Measurements from ENCODE around the gene ZNF76. TPM values are rescaled to one million over a fixed set of nuclear protein-coding genes. Genes with fewer than 3 reads are reported as not detected.
A peak's percentile ranks its signal among the peaks of the same experiment; 100 is the strongest.

Gene ZNF76
- total RNA-seq, 2 experiments from 2014 or later, result 46.1 to 53.4 TPM

DNA sequence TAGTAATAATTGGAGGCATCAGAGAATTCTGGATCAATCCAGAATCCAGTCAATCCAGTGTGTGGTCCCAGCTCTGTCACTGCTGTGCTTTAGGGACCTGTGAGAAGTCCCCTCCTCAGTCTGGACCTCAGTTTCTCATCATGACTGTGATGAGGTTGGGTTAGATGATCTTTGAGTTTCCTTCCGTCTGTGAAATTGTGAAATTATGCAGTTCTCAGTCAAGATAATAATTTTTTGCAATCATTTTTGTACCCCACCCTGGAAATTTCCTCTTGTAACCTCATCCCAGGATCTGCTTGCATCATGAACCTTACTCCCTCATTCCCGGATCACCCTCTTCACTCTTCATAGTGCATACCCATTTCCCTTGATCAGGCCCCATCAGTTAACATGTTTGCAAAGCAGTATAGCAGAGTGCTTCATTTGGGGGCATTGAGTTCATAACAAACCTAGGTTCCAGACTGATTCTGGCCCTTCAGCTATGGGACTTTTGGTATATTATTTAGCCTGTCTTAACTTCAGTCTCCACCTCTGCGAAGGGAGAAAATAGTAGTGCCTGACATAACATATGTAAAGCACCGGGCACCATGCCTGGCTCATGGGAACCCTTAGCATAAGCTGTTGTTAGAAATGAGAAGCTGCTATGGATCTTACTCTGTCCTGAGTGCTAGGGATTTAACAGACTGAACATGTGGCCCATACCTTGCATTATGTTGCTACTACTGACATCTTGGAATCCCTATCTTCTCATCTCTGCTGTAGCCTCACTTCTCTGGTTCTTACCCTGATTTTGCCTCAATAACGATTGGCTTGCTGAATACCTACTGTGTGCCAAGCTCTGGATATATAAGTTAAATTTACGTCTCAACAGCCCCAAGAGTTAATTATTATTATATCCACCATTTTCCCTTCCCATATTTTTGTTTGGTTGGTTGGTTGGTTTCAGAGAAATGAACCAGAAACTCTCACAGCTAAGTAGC lies 1.3 kb downstream of the ZNF76 start:
- no peak for TF ChIP-seq CTCF (IDR thresholded peaks at IDR 0.05)
- intact Hi-C loops (cut with DNase I, micrococcal nuclease), result loop anchor here in 1 of 2 experiments (10.0 kb wide), 1 partner anchor 764 kb away; the partner anchor contains the start of genes MAPK14 and SLC26A8
- Histone ChIP-seq H3K27me3 (ENCODE audit: control insufficient read depth in 1 of 2, insufficient read depth in 2 of 2, low read length in 2 of 2) (no peaks in the 10 kb centered on the region), H3K9me3 (ENCODE audit: control insufficient read depth in 1 of 2, insufficient read depth in 1 of 2, low read length in 2 of 2) (no peaks in the 10 kb centered on the region), H3K4me1 (ENCODE audit: insufficient read depth, low read length) (peaks cover 31% of the 10 kb centered on the region), H3K27ac (ENCODE audit: low read depth in 1 of 2, low read length in 2 of 2) (peak overlapping the region; percentile 93 to 97), H3K4me3 (ENCODE audit: low read length) (peak overlapping the region; percentile 97), H3K36me3 (ENCODE audit: insufficient read depth, low read length) (no peaks in the 10 kb centered on the region)
- CTCF ChIA-PET, result no interaction called here
- H3K4me3 Mint-ChIP-seq, result peak overlapping the region; percentile 95
- H3K27ac Mint-ChIP-seq, result peak overlapping the region; percentile 98
- no peak for ATAC-seq (ENCODE audit: poor library complexity)
- DNase-seq, result peak in 2 of 14 experiments; percentile 9 to 36
- H3K9me3 Mint-ChIP-seq, result no peaks in the 10 kb centered on the region
- H3K27me3 Mint-ChIP-seq, result no peaks in the 10 kb centered on the region
- H3K4me1 Mint-ChIP-seq (ENCODE audit: low read depth), result peaks cover 71% of the 10 kb centered on the region
- POLR2A ChIA-PET, result no interaction called here
- peaks cover 15% of the 10 kb centered on the region for H3K36me3 Mint-ChIP-seq (ENCODE audit: low read depth)

GRCh38 chr6:35262596-35262995 lies 3.1 kb downstream of the ZNF76 start:
- Histone ChIP-seq H3K36me3 (ENCODE audit: insufficient read depth, low read length) (peaks cover 2% of the 10 kb centered on the region), H3K27ac (ENCODE audit: low read depth in 1 of 2, low read length in 2 of 2) (no peak overlapping the region), H3K4me3 (ENCODE audit: low read length) (no peak overlapping the region), H3K4me1 (ENCODE audit: insufficient read depth, low read length) (peaks cover 31% of the 10 kb centered on the region), H3K27me3 (ENCODE audit: control insufficient read depth in 1 of 2, insufficient read depth in 2 of 2, low read length in 2 of 2) (no peaks in the 10 kb centered on the region), H3K9me3 (ENCODE audit: control insufficient read depth in 1 of 2, insufficient read depth in 1 of 2, low read length in 2 of 2) (no peaks in the 10 kb centered on the region)
- ChIA-PET CTCF (no interaction called here), POLR2A (no interaction called here)
- no peak for TF ChIP-seq CTCF (IDR thresholded peaks at IDR 0.05)
- DNase-seq (no peak), ATAC-seq (ENCODE audit: poor library complexity) (no peak)
- peak overlapping the region; percentile 11 for H3K4me3 Mint-ChIP-seq
- intact Hi-C loops (cut with DNase I, micrococcal nuclease), result loop anchor here in 1 of 2 experiments (10.0 kb wide), 1 partner anchor 762 kb away; the partner anchor contains the start of genes MAPK14 and SLC26A8
- H3K9me3 Mint-ChIP-seq, result no peaks in the 10 kb centered on the region
- H3K4me1 Mint-ChIP-seq (ENCODE audit: low read depth), result peaks cover 71% of the 10 kb centered on the region
- H3K27me3 Mint-ChIP-seq, result no peaks in the 10 kb centered on the region
- H3K27ac Mint-ChIP-seq, result peak overlapping the region; percentile 29
- peaks cover 18% of the 10 kb centered on the region for H3K36me3 Mint-ChIP-seq (ENCODE audit: low read depth)

- Histone ChIP-seq H3K4me3 (ENCODE audit: low read length) (no peak overlapping the region), H3K27ac (ENCODE audit: low read depth in 1 of 2, low read length in 2 of 2) (no peak overlapping the region), H3K9me3 (ENCODE audit: control insufficient read depth in 1 of 2, insufficient read depth in 1 of 2, low read length in 2 of 2) (no peaks in the 10 kb centered on the region), H3K27me3 (ENCODE audit: control insufficient read depth in 1 of 2, insufficient read depth in 2 of 2, low read length in 2 of 2) (no peaks in the 10 kb centered on the region), H3K36me3 (ENCODE audit: insufficient read depth, low read length) (peaks cover 2% of the 10 kb centered on the region), H3K4me1 (ENCODE audit: insufficient read depth, low read length) (peaks cover 18% of the 10 kb centered on the region)
- no peak for TF ChIP-seq CTCF (IDR thresholded peaks at IDR 0.05)
- H3K4me3 Mint-ChIP-seq, result no peak overlapping the region
- intact Hi-C loops (cut with DNase I, micrococcal nuclease), result loop anchor here in 1 of 2 experiments (10.0 kb wide), 1 partner anchor 760 kb away; the partner anchor contains the start of genes MAPK14 and SLC26A8
- ATAC-seq (ENCODE audit: poor library complexity), result no peak
- H3K9me3 Mint-ChIP-seq, result no peaks in the 10 kb centered on the region
- H3K27me3 Mint-ChIP-seq, result no peaks in the 10 kb centered on the region
- H3K36me3 Mint-ChIP-seq (ENCODE audit: low read depth), result peaks cover 16% of the 10 kb centered on the region
- ChIA-PET CTCF (no interaction called here), POLR2A (no interaction called here)
- H3K27ac Mint-ChIP-seq, result peak overlapping the region; percentile 29
- DNase-seq, result no peak
- peaks cover 71% of the 10 kb centered on the region for H3K4me1 Mint-ChIP-seq (ENCODE audit: low read depth)
Observed at GRCh38 chr6:35264550-35265274, 5.2 kb downstream of the ZNF76 start.

Data from CD4-positive, alpha-beta T cell (primary cell).